Measurements from ENCODE around the gene IGF2BP3.

DNA sequence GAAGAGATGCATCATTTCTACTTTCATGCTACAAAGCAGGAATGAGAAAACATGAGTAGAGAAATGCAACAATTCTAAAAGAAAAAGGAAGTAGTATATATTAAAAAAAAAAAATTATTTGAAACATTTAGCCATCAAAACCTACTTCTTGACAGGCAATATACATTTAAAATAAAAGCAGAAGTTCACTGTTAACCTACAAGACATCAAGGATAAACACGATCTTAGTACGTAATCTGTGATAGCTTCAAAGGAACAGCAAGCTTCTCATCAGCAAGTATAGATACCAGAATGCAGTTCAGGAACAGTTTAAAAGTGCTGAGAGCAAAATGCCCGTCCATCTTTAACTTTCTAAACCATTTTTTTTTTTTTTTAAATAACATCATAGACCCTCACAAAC, 134.2 kb downstream of the IGF2BP3 start:
- TF ChIP-seq POLR2A (IDR thresholded peaks at IDR 0.05; ENCODE audit: low read depth, low read length), result no peak
- no peak for TF ChIP-seq TAF1 (IDR thresholded peaks at IDR 0.05; ENCODE audit: low read depth, low read length)
- no peak for TF ChIP-seq SPI1 (IDR thresholded peaks at IDR 0.05; ENCODE audit: low read depth, low read length)
- TF ChIP-seq POLR2AphosphoS5 (IDR thresholded peaks at IDR 0.05; ENCODE audit: low read depth, low read length), result no peak
- TF ChIP-seq PAX5 (IDR thresholded peaks at IDR 0.05; ENCODE audit: insufficient read depth, low read length, severe bottlenecking), result no peak
- no peak for TF ChIP-seq POU2F2 (IDR thresholded peaks at IDR 0.05; ENCODE audit: low read depth, low read length)

Measured in GM12891 (cell line).